ENCODE measurements around the gene EIF4G3.
"Not testable (repeated sequence)": the region's sequence is repeated elsewhere in the genome, so short reads cannot be mapped to it uniquely, and the experiment has no call there.

Gene EIF4G3, protein sequence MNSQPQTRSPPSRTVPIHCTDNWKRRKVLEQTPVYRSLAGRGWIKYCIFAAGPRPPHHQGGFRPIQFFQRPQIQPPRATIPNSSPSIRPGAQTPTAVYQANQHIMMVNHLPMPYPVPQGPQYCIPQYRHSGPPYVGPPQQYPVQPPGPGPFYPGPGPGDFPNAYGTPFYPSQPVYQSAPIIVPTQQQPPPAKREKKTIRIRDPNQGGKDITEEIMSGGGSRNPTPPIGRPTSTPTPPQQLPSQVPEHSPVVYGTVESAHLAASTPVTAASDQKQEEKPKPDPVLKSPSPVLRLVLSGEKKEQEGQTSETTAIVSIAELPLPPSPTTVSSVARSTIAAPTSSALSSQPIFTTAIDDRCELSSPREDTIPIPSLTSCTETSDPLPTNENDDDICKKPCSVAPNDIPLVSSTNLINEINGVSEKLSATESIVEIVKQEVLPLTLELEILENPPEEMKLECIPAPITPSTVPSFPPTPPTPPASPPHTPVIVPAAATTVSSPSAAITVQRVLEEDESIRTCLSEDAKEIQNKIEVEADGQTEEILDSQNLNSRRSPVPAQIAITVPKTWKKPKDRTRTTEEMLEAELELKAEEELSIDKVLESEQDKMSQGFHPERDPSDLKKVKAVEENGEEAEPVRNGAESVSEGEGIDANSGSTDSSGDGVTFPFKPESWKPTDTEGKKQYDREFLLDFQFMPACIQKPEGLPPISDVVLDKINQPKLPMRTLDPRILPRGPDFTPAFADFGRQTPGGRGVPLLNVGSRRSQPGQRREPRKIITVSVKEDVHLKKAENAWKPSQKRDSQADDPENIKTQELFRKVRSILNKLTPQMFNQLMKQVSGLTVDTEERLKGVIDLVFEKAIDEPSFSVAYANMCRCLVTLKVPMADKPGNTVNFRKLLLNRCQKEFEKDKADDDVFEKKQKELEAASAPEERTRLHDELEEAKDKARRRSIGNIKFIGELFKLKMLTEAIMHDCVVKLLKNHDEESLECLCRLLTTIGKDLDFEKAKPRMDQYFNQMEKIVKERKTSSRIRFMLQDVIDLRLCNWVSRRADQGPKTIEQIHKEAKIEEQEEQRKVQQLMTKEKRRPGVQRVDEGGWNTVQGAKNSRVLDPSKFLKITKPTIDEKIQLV (N-terminal part only)

GRCh38 chr1:21176586-21177555 lies at the start of gene EIF4G3:
EIF4G3 (minus strand) TSS chr1:21176897; CDS start chr1:21002742, 174,155 bp downstream.
- peak; percentile 98 to 99 for DNase-seq

DNA sequence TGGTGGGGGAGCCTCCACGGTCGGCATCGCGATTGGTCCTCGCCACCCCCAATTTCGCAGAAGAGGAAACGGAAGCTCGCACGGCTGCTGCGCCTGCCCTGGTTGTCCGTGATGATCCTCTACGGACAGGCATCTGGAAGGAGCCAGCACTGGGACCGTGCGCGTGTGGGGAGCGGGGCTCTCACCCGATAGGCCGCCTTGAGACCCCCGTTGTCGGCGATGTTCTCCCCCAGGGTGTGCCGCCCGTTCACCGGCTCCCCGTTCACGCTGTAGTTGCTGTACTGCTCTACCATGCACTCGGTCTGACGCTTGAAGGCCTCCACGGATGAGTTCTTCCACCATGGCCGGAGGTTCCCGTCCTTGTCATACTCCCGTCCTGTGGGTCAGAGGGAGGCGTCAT lies 48.4 kb upstream of the EIF4G3 start:
- no peak for DNase-seq

GRCh38 chr1:21220815-21221214 lies 44.1 kb upstream of the EIF4G3 start:
- no peak for DNase-seq

DNA sequence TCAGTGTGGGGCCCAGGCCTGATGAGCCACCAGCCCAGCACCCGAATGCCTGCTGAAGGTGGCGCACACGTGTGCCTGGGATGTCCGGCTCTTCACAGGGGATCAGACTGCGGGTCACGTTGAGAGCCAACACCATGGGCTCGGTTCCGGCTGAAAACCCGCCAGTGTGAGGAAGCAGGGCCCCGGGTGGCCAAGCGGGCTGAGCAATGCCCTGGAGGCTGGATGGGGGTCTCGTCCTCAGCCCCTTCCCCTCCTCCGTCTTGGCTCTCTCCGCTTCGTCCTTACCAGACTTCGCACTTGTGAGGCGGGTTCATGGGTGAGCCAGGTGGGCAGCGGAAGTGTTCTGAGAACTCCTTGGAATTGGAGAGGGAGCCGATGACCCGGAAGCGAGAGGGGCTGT lies 43.0 kb upstream of the EIF4G3 start:
- no peak for DNase-seq

DNA sequence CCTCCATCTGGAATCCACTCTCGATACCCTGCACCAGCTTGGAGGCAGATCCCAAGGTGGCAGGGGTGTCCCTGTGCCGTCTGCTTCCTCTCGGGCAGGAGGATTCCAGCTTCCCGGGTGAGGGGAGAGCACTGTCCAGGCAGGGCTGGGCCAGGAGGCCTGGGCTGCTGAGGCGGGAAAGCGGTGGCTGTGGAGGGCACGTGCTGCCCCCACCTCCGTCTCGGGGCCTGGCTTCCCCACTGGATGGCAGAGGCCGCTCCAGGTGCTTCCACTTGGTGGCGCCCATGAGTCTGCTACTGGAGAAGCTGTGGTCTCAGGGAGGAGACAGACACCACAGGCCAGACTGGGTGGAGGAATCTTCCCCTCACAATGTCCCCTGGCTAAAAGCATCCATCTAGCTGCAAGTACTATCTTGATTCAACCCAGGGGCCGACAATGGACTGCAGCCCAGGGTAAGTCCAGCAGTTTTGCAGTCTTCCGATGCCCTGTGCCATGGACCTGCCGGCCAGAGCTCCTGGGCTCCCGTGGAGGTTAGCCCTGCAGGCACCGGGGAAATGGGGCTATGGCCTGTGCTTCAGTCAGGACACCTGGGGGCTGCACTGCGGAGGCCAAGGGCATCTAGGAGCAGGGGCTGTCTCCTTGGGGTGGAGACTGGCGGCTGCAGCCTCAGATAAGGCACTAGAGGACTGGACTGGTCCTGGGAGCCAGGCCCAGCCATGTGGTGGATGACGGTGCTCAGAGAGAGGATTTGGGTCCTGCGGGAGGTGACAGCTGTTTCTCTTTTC lies 41.3 kb upstream of the EIF4G3 start:
- peak in 1 of 2 donors; percentile 28 for DNase-seq

DNA sequence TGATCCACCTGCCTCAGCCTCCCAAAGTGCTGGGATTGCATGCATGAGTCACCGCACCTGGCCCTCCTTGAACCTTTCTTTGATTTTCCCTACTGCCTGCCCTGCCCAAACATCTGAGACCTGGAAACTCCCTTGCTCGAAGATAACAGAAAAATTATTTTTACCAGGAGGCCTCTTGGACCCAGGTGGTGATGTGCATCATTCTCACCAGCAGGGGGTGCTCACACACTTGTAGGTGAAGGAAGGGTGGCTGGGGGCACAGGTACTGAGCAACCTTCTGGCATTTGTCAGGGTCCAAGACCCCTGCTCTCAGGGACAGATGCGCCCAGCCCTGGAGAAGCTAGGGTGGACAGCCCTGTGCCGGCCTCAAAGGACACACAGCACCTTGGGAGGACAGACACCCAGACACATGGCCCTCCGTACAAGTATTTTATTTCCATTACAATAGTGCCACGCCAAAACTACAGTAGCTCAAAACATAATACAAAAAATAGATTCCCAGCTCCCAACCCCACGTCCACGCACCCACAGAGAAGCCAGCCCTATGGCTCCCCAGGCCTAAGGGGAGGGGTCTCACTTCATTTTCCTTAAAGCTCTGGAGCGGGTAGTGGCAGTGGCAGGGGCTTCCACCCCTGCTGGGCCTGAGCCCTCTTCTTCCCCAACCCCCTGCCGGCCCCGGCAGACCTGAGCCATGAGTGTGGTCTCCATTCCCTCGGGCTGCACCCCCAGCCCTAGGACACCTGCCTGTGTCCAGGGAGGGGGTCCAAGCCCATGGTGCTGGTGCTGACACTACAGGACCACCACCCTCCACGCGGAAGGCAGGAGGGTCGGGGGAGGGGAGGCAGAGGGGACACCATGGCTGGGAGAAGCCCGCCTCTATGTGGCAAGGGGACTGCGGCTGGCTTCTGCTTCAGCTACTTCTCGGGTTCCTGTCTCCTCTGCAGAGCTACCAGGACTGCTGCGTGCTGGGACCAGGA lies 40.4 kb upstream of the EIF4G3 start:
- peak; percentile 58 to 70 for DNase-seq

DNA sequence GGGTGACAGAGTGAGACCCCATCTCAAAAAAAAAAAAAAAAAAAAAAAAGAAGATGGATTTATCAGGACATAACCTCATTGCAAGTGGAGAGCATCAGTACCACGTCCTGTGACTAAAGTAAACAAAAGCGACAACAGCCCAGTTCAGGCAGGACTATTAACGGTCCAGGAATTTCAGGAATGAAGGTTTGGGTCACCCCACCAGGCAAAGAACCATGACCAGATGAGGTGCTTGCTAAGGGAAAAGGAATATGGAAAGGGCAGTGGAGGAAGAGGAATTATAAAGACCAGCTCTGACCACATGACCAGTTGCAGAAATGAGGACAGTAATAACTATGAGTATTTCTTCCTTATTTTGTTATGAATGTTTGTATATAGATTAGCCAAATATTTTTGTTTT lies 35.4 kb upstream of the EIF4G3 start:
- no peak for DNase-seq

DNA sequence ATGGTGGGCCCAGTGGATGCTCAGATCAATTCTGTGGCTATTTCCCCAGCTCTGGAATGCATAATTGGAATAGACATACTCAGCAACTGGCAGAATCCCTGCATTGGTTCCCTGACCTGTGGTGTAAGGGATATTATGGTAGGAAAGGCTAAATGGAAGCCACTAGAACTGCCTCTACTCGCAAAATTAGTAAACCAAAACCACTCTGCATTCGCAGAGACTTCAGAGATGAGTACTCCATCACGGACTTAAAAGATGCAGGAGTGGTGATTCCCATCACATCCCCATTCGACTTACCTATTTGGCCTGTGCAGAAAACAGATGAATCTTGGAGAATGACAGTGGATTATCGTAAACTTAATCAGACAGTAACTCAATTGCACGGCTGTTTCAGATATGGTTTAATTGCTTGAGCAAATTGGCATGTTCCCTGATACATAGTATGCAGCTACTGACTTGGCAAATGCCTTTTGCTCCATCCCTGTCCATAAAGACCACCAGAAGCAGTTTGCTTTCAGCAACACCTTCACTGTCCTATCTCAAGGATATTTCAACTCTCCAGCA lies 31.5 kb upstream of the EIF4G3 start:
- not testable (repeated sequence) for DNase-seq

- no peak for DNase-seq
These were observed 29.4 kb upstream of the EIF4G3 start for GRCh38 chr1:21206117-21206516.

GRCh38 chr1:21205416-21205815 lies 28.7 kb upstream of the EIF4G3 start:
- no peak for DNase-seq

GRCh38 chr1:21201650-21202049 lies 25.0 kb upstream of the EIF4G3 start:
- DNase-seq, result no peak

DNA sequence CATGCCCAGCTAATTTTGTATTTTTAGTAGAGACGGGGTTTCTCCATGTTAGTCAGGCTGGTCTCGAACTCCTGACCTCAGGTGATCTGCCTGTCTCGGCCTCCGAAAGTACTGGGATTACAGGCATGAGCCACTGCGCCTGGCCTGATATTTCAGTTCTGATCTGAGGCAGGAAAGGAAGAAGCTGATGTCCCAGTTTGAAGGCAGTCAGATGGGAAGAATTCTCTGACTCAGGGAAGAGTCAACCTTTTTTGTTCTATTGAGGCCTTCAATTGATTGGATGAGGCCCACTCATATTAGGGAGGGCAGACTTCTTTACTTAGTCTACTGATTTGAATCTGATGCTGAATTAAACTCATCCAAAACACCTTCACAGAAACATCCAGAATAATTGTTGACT lies 24.5 kb upstream of the EIF4G3 start:
- not testable (repeated sequence) for DNase-seq

DNA sequence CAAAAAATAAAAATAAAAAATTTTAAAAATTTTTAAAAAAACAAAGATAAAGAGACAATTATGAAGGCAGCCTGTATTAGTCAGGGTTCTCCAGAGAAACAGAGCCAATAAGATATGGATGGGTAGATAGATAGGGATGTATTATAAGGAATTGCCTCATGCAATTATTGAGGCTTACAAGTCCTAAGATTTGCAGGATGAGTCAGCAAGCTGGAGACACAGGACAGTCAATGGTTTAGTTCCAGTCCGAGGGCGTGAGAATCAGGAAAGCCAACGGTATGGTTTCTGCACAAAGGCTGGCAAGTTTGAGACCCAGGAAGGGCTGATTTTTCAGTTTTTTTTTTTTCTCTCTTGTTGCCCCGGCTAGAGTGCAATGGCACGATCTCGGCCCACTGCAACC lies 24.1 kb upstream of the EIF4G3 start:
- DNase-seq, result no peak

GRCh38 chr1:21198929-21199328 lies 22.2 kb upstream of the EIF4G3 start:
- no peak for DNase-seq

- no peak for DNase-seq
These were observed 16.2 kb upstream of the EIF4G3 start for GRCh38 chr1:21192871-21193270.

- no peak for DNase-seq
These were observed 15.6 kb upstream of the EIF4G3 start for GRCh38 chr1:21192284-21192683.

GRCh38 chr1:21190771-21191170 lies 14.1 kb upstream of the EIF4G3 start:
- not testable (repeated sequence) for DNase-seq

DNA sequence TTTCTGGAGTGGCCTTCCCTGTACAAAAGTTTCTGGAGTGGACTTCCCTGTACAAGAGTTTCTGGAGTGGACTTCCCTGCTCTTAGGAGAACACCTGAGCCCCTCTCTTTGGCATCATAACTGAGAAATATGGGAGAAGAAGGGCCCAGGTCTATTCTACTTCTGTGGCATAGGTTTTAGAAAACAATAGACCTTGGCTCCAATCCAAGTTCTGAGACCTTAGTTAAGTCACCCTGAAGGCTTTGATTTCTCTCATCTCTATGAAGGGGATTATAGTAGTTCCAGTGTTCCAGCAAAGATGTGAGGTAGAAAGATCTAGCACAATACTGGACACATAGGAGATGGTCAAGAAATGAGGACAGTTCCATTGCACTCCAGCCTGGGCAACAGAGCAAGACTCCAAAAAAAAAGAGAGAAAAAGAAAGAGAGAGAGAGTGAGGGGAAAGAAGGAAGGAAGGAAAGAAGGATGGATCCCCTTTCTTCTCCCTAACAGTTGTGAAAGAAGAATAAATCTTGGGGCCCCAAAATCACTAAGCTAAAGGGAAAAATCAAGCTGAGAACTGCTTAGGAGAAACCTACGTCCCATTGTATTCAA lies 13.3 kb upstream of the EIF4G3 start:
- no peak for DNase-seq

DNA sequence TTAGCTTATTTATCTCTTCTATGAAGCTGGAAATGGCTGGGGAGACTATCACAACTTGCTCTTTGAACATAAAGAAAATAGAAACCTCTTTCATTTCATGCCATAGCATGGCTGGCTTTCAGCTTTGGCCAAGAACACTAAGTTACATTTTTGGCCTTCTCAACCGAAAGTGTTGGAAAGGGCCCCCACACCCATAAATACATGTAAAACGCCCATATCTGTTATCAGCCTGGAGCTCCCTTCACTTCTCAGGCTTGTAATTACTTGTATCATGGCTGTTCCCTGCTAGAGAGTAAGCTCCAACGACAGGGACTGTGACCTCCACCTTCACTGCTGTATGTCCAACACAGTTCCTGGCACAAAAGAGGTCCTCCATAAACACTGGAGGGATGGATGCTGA lies 12.7 kb upstream of the EIF4G3 start:
- DNase-seq, result no peak

Measured in CD4-positive, alpha-beta T cell treated with Interferon alpha-2 for 1 hour (primary cell).